Fibroblast of mammary gland (primary cell): Measurements from ENCODE around the gene BAD.
"Not testable (repeated sequence)": the region's sequence is repeated elsewhere in the genome, so short reads cannot be mapped to it uniquely, and the experiment has no call there.

Experiments used
- DNase-seq: peaks from one replicate; pipeline ENCODE4 v3.0.0-alpha.2; 2010; ENCODE audit warnings: low read depth
- H3K4me3 ChIP-seq: 2 replicates; pipeline ENCODE4 v1.5.1; 2011; ENCODE audit warnings: low read depth, mild to moderate bottlenecking, low read length, moderate library complexity; ENCODE audit not compliant: control insufficient read depth
- CTCF ChIP-seq: conservative IDR thresholded peaks from 2 replicates; pipeline ENCODE4 v1.5.1; 2011; ENCODE audit warnings: low read depth, low read length, inconsistent platforms; ENCODE audit not compliant: control insufficient read depth, insufficient read depth

BAD gene

GRCh38 chr11:64314805-64315561, 30.5 kb upstream of the BAD start:
- no peak overlapping the region for H3K4me3 ChIP-seq
- no peak for DNase-seq
- no peak for TF ChIP-seq CTCF

- TF ChIP-seq CTCF = peak; percentile 28
- DNase-seq = no peak
- H3K4me3 ChIP-seq = peak overlapping the region; percentile 12
These were observed 29.8 kb upstream of the BAD start for GRCh38 chr11:64314146-64314804.

- DNase-seq = peak; percentile 72
- peak overlapping the region; percentile 19 for H3K4me3 ChIP-seq
- no peak for TF ChIP-seq CTCF
These were observed 29.2 kb upstream of the BAD start for GRCh38 chr11:64313491-64314145.

GRCh38 chr11:64312947-64313346, 28.5 kb upstream of the BAD start:
- H3K4me3 ChIP-seq = no peak overlapping the region
- TF ChIP-seq CTCF = no peak
- no peak for DNase-seq

GRCh38 chr11:64307795-64308194, 23.3 kb upstream of the BAD start:
- not testable (repeated sequence) for DNase-seq, H3K4me3 ChIP-seq

GRCh38 chr11:64306876-64307622, 22.6 kb upstream of the BAD start:
- TF ChIP-seq CTCF = no peak
- DNase-seq = no peak
- H3K4me3 ChIP-seq = peak overlapping the region; percentile 68
